Endothelial cell of umbilical vein (primary cell): Measurements from ENCODE around the gene SH3BP1. TPM values are rescaled to one million over a fixed set of nuclear protein-coding genes. Genes with fewer than 3 reads are reported as not detected.

Experiments used
- BruUV-seq: library from RNA; stranded (reverse); fragments of 400-500 nt; replicated peaks from 2 replicates; lab custom pipeline; 2021; lab: Mats Ljungman, UMichigan
- CTCF ChIA-PET: fragments of 300-600, 350-600 bp; sonication (Branson Sonifier 250); formaldehyde crosslinking; loops from one replicate; lab custom pipeline; 2021; ENCODE audit warnings: antibody characterized with exemption, inconsistent platforms; lab: Charles Lee
- POLR2A ChIA-PET: fragments of 300-600, 350-600 bp; sonication (Branson Sonifier 250); formaldehyde crosslinking; loops from one replicate; lab custom pipeline; 2021; ENCODE audit warnings: antibody characterized with exemption, inconsistent platforms; lab: Charles Lee
- DNase-seq: peaks from one replicate; pipeline ENCODE4 v3.0.0-alpha.2; 2011; ENCODE audit warnings: low read depth, low spot score
- FAIRE-seq: peaks from 2 replicates; lab custom pipeline; 2011; peaks lifted over from hg19 to GRCh38; lab: Jason Lieb, UNC
- H2AFZ ChIP-seq: 2 replicates; pipeline ENCODE4 v1.6.0; 2012; ENCODE audit warnings: low read depth, low read length, control low read depth, inconsistent platforms
- H3K27ac ChIP-seq: 2 replicates; pipeline ENCODE4 v1.5.1; 2011; ENCODE audit warnings: low read depth, mild to moderate bottlenecking, control low read depth, low read length, moderate library complexity; ENCODE audit not compliant: insufficient read depth
- H3K27me3 ChIP-seq, 2 experiments: 2 replicates each; pipeline versions ENCODE4 v1.6.0 to v1.6.1; 2011; ENCODE audit warnings: low read length in 2 of 2, mixed read lengths in 1 of 2; ENCODE audit not compliant: control insufficient read depth in 2 of 2, insufficient read depth in 2 of 2
- H3K36me3 ChIP-seq, 2 experiments: 2 replicates in 1 of 2; 3 replicates in 1 of 2; pipeline ENCODE4 v1.5.1; 2011; ENCODE audit warnings: low read length in 2 of 2, mild to moderate bottlenecking in 1 of 2, moderate library complexity in 1 of 2; ENCODE audit not compliant: control insufficient read depth in 2 of 2, insufficient read depth in 2 of 2; ENCODE audit errors: extremely low read depth in 1 of 2
- H3K4me1 ChIP-seq: 3 replicates; pipeline ENCODE4 v1.5.1; 2011; ENCODE audit warnings: mild to moderate bottlenecking, low read length; ENCODE audit not compliant: control insufficient read depth, insufficient read depth; ENCODE audit errors: extremely low read depth
- H3K4me2 ChIP-seq: 2 replicates; pipeline ENCODE4 v1.6.1; 2011; ENCODE audit warnings: low read length, control low read depth, mixed read lengths; ENCODE audit not compliant: insufficient read depth
- H3K4me3 ChIP-seq, 3 experiments: fragments of 200-600 bp in 1 of 3; sonication (generic), shearing (Covaris generic) in 1 of 3; replicated peaks in 1 of 3; 2 replicates each; pipeline ENCODE4 v1.5.1; 2011 to 2016; ENCODE audit warnings: control low read depth in 3 of 3, low read length in 3 of 3, mild to moderate bottlenecking in 2 of 3, inconsistent platforms in 1 of 3, low read depth in 1 of 3, moderate library complexity in 1 of 3; ENCODE audit not compliant: insufficient read depth in 1 of 3
- H3K79me2 ChIP-seq: 2 replicates; pipeline ENCODE4 v1.6.0; 2012; ENCODE audit warnings: low read length, inconsistent platforms; ENCODE audit not compliant: control insufficient read depth, insufficient read depth
- H3K9ac ChIP-seq: replicated peaks from 2 replicates; pipeline ENCODE3; 2011; ENCODE audit warnings: low read length, control low read depth; ENCODE audit not compliant: insufficient read depth; ENCODE audit errors: extremely low read depth
- H3K9me1 ChIP-seq: replicated peaks from 3 replicates; pipeline ENCODE4 v1.6.0; 2011; ENCODE audit warnings: mild to moderate bottlenecking, low read length; ENCODE audit not compliant: control insufficient read depth, insufficient read depth; ENCODE audit errors: extremely low read depth
- H3K9me3 ChIP-seq: replicated peaks from 2 replicates; pipeline ENCODE4 v1.5.1; 2012; ENCODE audit warnings: low read length, inconsistent platforms; ENCODE audit not compliant: control insufficient read depth, insufficient read depth
- H4K20me1 ChIP-seq: replicated peaks from 2 replicates; pipeline ENCODE3; 2011; ENCODE audit warnings: mild to moderate bottlenecking, low read length; ENCODE audit not compliant: control insufficient read depth, insufficient read depth; ENCODE audit errors: extremely low read depth
- CTCF ChIP-seq, 2 donors: IDR thresholded peaks; 1 replicate in 1 of 2; 2 replicates in 1 of 2; pipeline ENCODE4 v1.5.1; 2011; ENCODE audit warnings: low read length in 2 of 2, mild to moderate bottlenecking in 2 of 2, moderate library complexity in 2 of 2, control low read depth in 1 of 2, inconsistent platforms in 1 of 2, low read depth in 1 of 2; ENCODE audit not compliant: insufficient read depth in 1 of 2; ENCODE audit errors: extremely low read depth in 1 of 2
- EZH2 ChIP-seq: IDR thresholded peaks from 2 replicates; pipeline ENCODE4 v1.6.1; 2012; ENCODE audit warnings: borderline replicate concordance, low read depth, mild to moderate bottlenecking, moderate library complexity, low read length, inconsistent platforms; ENCODE audit not compliant: severe bottlenecking
- FOS ChIP-seq: IDR thresholded peaks from 2 replicates; pipeline ENCODE4 v1.6.1; 2011; ENCODE audit warnings: mild to moderate bottlenecking, low read length, moderate library complexity, borderline replicate concordance; ENCODE audit not compliant: insufficient read depth
- GATA2 ChIP-seq: IDR thresholded peaks from 2 replicates; pipeline ENCODE4 v1.7.0; 2011; ENCODE audit warnings: low read depth, mild to moderate bottlenecking, moderate library complexity, mixed read lengths, low read length; ENCODE audit not compliant: insufficient read length, insufficient read depth
- JUN ChIP-seq: IDR thresholded peaks from 2 replicates; pipeline ENCODE4 v1.6.1; 2011; ENCODE audit warnings: borderline replicate concordance, low read depth; ENCODE audit not compliant: insufficient read length, insufficient read depth
- MAX ChIP-seq: IDR thresholded peaks from 2 replicates; pipeline ENCODE4 v1.6.1; 2011; ENCODE audit not compliant: insufficient read depth, insufficient read length
- MYC ChIP-seq: IDR thresholded peaks from one replicate; pipeline ENCODE4 v1.6.1; 2011; ENCODE audit warnings: mild to moderate bottlenecking, low read depth, low read length
- POLR2A ChIP-seq: IDR thresholded peaks from 2 replicates; pipeline ENCODE4 v1.6.1; 2012; ENCODE audit warnings: low read depth, mild to moderate bottlenecking, control low read depth, low read length
- POLR2AphosphoS5 ChIP-seq: IDR thresholded peaks from 2 replicates; pipeline ENCODE4 v1.6.1; 2012; ENCODE audit warnings: low read depth, mild to moderate bottlenecking, control low read depth, low read length, moderate library complexity; ENCODE audit not compliant: insufficient read depth
- dilution Hi-C: fragments of 300-500 bp; cut with MboI; formaldehyde crosslinking; loops from one replicate; pipeline ENCODE4 v1.15.0; 2019; ENCODE audit warnings: low sequenced_read_pairs; ENCODE audit not compliant: extremely low pct_ligation_motif_present
- intact Hi-C: fragments of 100-400 bp; cut with micrococcal nuclease; formaldehyde crosslinking; loops from one replicate; pipeline ENCODE4 v1.10.0; 2022
- polyA plus RNA-seq, 4 experiments: library from polyadenylated mRNA; depleted of rRNA in 3 of 4; stranded (reverse) in 3 of 4; unstranded in 1 of 4; fragments of >200 nt; gene quantifications; 2 replicates each; pipeline versions ENCODE4 v1.2.1 to v1.2.3, GENCODE V29; 2011 to 2012; ENCODE audit warnings: missing spikeins in 1 of 4
- total RNA-seq: library from RNA; stranded (reverse); gene quantifications from 2 replicates; pipeline ENCODE4 v1.2.3, GENCODE V29; 2021

Gene SH3BP1
- total and polyA plus RNA-seq, 2 donors (not counting 3 experiments of a cell fraction or from before 2014, with no cell fraction given): 2.3 to 4.3 TPM

GRCh38 chr22:37630839-37631435 lies 8.5 kb upstream of the SH3BP1 start:
- H3K9me1 ChIP-seq: no peaks in the 10 kb centered on the region
- peaks cover 0 to 2% of the 10 kb centered on the region in 2 experiments for H3K36me3 ChIP-seq
- no peak overlapping the region for H3K27ac ChIP-seq
- no peak for FAIRE-seq
- peaks cover 25% of the 10 kb centered on the region for H3K4me1 ChIP-seq
- dilution Hi-C loops (no loop called here), intact Hi-C loops (no loop called here)
- H3K9me3 ChIP-seq: no peaks in the 10 kb centered on the region
- H3K27me3 ChIP-seq: no peaks in the 10 kb centered on the region
- H4K20me1 ChIP-seq: no peaks in the 10 kb centered on the region
- H3K9ac ChIP-seq: no peak overlapping the region
- BruUV-seq: no TSS peak
- H3K4me2 ChIP-seq: no peak overlapping the region
- H3K79me2 ChIP-seq: no peaks in the 10 kb centered on the region
- TF ChIP-seq EZH2 (no peak), FOS (no peak), MAX (no peak), GATA2 (no peak), POLR2AphosphoS5 (no peak), POLR2A (no peak), MYC (no peak), JUN (no peak), CTCF (IDR thresholded peaks at IDR 0.05; ENCODE audit: extremely low read depth in 1 of 2, insufficient read depth in 1 of 2, low read depth in 1 of 2, low read length in 2 of 2) (no peak)
- ChIA-PET POLR2A (interaction anchor here (0.6 kb wide), 1 partner anchor 139 kb away, joined by 4 read pairs; no protein-coding TSS in a partner anchor), CTCF (interaction anchor here (0.7 to 4.6 kb wide), 5 partner anchors 12 to 151 kb away, joined by 3 to 32 read pairs (median 4); no protein-coding TSS in a partner anchor)
- H2AFZ ChIP-seq: no peak overlapping the region
- no peak for DNase-seq
- H3K4me3 ChIP-seq: no peak overlapping the region
